Calu3 (cell line): ENCODE results near the gene HNRNPUL1. TPM values are rescaled to one million over a fixed set of nuclear protein-coding genes. Genes with fewer than 3 reads are reported as not detected.

Experiments used
- BruUV-seq: library from RNA; stranded (reverse); fragments of 400-500 nt; replicated peaks from 2 replicates; lab custom pipeline; 2021; lab: Mats Ljungman, UMichigan
- CTCF ChIA-PET: fragments of 300-600 bp; sonication (Branson Sonifier 250); formaldehyde crosslinking; loops from one replicate; lab custom pipeline; 2022; ENCODE audit warnings: antibody characterized with exemption; lab: Charles Lee
- DNase-seq: peaks from one replicate; pipeline ENCODE4 v3.0.0; 2022
- H3K27ac Mint-ChIP-seq: one replicate; pipeline ENCODE4 v1.8.0; 2022; ENCODE audit warnings: mixed read lengths; ENCODE audit not compliant: unreplicated experiment
- H3K27me3 Mint-ChIP-seq: one replicate; pipeline ENCODE4 v1.8.0; 2022; ENCODE audit warnings: mixed read lengths; ENCODE audit not compliant: unreplicated experiment
- H3K36me3 Mint-ChIP-seq: one replicate; pipeline ENCODE4 v1.8.0; 2022; ENCODE audit warnings: mild to moderate bottlenecking, moderate library complexity, mixed read lengths; ENCODE audit not compliant: insufficient read depth, unreplicated experiment
- H3K4me1 Mint-ChIP-seq: one replicate; pipeline ENCODE4 v1.8.0; 2022; ENCODE audit warnings: mild to moderate bottlenecking, low read depth, mixed read lengths; ENCODE audit not compliant: unreplicated experiment
- H3K4me3 Mint-ChIP-seq: one replicate; pipeline ENCODE4 v1.8.0; 2022; ENCODE audit warnings: mild to moderate bottlenecking, low read depth, moderate library complexity, mixed read lengths; ENCODE audit not compliant: unreplicated experiment
- H3K9me3 Mint-ChIP-seq: one replicate; pipeline ENCODE4 v1.8.0; 2022; ENCODE audit warnings: low read depth, mixed read lengths; ENCODE audit not compliant: unreplicated experiment
- intact Hi-C: fragments of 100-400 bp; cut with micrococcal nuclease; formaldehyde crosslinking; loops from one replicate; pipeline ENCODE4 v1.10.0; 2022; ENCODE audit not compliant: unreplicated experiment
- total RNA-seq: library from RNA; stranded (reverse); gene quantifications from 2 replicates; pipeline ENCODE4 v1.2.3, GENCODE V29; 2022
- TF ChIP-seq, protein P1 (sequence below): fragments of 200-600 bp; IDR thresholded peaks from one replicate; pipeline ENCODE4 v1.8.0; 2022; ENCODE audit warnings: antibody characterized with exemption; ENCODE audit not compliant: unreplicated experiment

Gene HNRNPUL1
- total RNA-seq, 1 experiment from 2014 or later: 370 TPM

DNA sequence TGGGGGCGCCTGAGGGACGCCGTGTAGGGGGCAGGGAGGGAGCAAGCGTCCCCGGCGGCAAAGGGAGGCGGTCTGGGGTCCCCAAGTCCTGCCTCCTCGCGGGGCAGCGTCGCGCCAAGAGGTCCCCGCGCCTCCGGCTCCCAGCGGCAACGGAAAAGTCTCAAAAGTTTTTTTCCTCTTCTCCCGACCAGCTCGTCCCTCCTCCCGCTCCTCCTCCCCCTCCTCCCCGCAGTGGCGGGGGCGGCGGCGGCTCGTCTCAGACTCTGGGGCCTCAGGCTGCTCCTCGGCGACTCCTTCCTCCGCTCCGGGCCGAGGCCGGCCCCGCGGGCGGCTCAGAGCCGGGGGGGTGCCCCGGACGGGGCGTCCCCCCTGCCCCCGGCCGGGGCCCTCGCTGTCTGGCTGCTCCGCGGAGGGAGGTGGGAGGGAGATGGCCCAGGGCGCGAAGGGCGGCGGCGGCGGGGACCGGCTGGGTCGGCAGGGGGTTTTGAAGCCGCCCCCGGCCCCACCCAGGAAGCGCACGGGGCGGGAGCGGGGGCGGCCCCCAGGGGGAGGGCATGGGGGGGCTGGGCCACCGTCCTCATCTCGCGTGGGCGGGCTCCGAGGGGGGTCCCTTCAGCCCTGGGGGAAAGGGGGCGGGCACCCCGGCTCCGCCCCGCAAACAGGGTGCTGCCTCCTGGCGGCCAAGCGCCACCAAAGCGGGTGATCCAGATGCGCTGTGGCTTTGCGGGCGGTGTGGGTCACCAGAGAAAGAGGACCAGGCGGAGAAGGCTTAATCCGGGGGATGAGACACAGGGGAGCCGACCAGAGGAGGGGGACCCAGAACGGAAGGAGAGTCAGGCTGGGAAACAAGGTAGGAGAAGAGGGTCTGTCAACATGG is 89.5 kb downstream of the HNRNPUL1 start, which contains the start of gene TGFB1:
Gene TGFB1, minus strand, starts transcription at position 457 of the 877 bp plus-strand sequence. CDS start 878 bp downstream, outside the sequence.
- peak; percentile 92 for DNase-seq
- intact Hi-C loops: loop anchor here (10.0 kb wide), 1 partner anchor 81 kb away; the partner anchor contains the start of gene DMAC2

DNA sequence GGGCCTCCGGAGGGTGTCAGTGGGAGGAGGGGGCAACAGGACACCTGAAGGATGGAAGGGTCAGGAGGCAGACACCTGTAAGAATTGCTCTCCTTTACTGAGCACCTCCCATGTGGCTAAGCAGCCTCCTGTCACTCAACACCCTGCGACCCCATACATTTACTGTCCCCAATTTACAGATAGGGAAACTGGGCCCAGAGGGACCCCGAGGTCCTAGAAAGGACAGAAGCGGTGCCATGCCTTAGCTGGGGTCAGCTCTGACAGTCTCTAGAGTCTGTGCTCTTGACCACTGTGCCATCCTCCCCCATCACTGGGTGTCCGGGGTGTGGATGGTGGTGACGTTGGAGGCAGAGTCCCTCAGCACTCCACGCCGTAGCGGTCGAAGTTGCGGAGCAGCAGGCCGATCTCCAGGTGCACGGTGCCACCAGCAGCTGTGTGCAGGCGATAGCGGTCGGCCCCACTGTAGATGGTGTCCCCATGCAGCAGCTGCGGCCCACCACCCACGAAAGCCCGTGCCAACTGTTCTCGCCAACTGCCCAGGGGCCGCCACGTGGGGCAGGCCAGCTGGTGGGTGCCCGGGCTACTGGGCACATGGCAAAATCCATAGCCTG is 90.3 kb downstream of the HNRNPUL1 start:
- Mint-ChIP-seq H3K27me3 (no peaks in the 10 kb centered on the region), H3K9me3 (no peaks in the 10 kb centered on the region), H3K4me3 (peak overlapping the region; percentile 89), H3K27ac (no peak overlapping the region), H3K36me3 (peaks cover 42% of the 10 kb centered on the region), H3K4me1 (peaks cover 21% of the 10 kb centered on the region)
- TF ChIP-seq, protein P1, sequence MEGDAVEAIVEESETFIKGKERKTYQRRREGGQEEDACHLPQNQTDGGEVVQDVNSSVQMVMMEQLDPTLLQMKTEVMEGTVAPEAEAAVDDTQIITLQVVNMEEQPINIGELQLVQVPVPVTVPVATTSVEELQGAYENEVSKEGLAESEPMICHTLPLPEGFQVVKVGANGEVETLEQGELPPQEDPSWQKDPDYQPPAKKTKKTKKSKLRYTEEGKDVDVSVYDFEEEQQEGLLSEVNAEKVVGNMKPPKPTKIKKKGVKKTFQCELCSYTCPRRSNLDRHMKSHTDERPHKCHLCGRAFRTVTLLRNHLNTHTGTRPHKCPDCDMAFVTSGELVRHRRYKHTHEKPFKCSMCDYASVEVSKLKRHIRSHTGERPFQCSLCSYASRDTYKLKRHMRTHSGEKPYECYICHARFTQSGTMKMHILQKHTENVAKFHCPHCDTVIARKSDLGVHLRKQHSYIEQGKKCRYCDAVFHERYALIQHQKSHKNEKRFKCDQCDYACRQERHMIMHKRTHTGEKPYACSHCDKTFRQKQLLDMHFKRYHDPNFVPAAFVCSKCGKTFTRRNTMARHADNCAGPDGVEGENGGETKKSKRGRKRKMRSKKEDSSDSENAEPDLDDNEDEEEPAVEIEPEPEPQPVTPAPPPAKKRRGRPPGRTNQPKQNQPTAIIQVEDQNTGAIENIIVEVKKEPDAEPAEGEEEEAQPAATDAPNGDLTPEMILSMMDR: no peak
- intact Hi-C loops: loop anchor here (10.0 kb wide), 1 partner anchor 80 kb away; the partner anchor contains the start of gene DMAC2
- CTCF ChIA-PET: interaction anchor here (1.1 kb wide), 1 partner anchor 35 kb away, joined by 3 read pairs; no protein-coding TSS in a partner anchor
- no peak for DNase-seq
- BruUV-seq: no TSS peak

More for the DNA sequence above, 89.5 kb downstream of the HNRNPUL1 start, which contains the start of gene TGFB1:
- CTCF ChIA-PET: interaction anchor here (0.6 to 3.4 kb wide), 9 partner anchors 9 to 86 kb away, joined by 3 to 23 read pairs (median 5); partner anchors contain the start of gene B9D2
- TSS peak; percentile 90 for BruUV-seq
- no peaks in the 10 kb centered on the region for H3K27me3 Mint-ChIP-seq
- H3K4me1 Mint-ChIP-seq: peaks cover 21% of the 10 kb centered on the region
- peak within 1 kb of the TSS; percentile 89 for H3K4me3 Mint-ChIP-seq
- TF ChIP-seq, protein P1: peak; percentile 96
- H3K36me3 Mint-ChIP-seq: peaks cover 42% of the 10 kb centered on the region
- H3K27ac Mint-ChIP-seq: peak within 1 kb of the TSS; percentile 55
- H3K9me3 Mint-ChIP-seq: no peaks in the 10 kb centered on the region

- no TSS peak for BruUV-seq
- peak overlapping the region; percentile 32 for H3K27ac Mint-ChIP-seq
- H3K4me3 Mint-ChIP-seq: peak overlapping the region; percentile 19
- peaks cover 21% of the 10 kb centered on the region for H3K4me1 Mint-ChIP-seq
- H3K36me3 Mint-ChIP-seq: peaks cover 42% of the 10 kb centered on the region
- no peaks in the 10 kb centered on the region for H3K9me3 Mint-ChIP-seq
- DNase-seq: no peak
- intact Hi-C loops: loop anchor here (10.0 kb wide), 1 partner anchor 80 kb away; the partner anchor contains the start of gene DMAC2
- TF ChIP-seq, protein P1: no peak
- CTCF ChIA-PET: no interaction called here
- H3K27me3 Mint-ChIP-seq: no peaks in the 10 kb centered on the region
Observed at GRCh38 chr19:41355035-41355434, 90.9 kb downstream of the HNRNPUL1 start.

DNA sequence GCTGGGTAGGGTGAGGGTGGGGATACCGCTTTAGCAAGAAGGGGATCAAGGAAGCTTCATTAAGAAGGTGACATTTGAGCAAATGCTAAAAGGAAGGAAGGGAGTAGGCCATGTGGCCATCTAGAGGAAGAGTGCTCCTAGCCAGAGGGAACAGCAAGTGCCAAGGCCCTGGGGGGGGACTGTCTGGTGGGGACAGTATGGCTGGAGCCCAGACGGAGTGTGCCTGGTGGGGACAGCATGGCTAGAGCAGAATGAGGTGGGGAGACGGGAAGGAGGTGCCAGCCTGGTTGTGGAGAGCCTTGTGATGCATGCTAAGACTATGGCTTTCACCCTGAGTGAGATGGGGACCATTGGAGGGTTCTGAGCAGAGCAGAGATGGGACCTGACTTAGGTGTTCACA is 91.6 kb downstream of the HNRNPUL1 start:
- H3K9me3 Mint-ChIP-seq: no peaks in the 10 kb centered on the region
- H3K27ac Mint-ChIP-seq: no peak overlapping the region
- TF ChIP-seq, protein P1: no peak
- H3K4me3 Mint-ChIP-seq: no peak overlapping the region
- BruUV-seq: no TSS peak
- DNase-seq: no peak
- no peaks in the 10 kb centered on the region for H3K27me3 Mint-ChIP-seq
- intact Hi-C loops: loop anchor here (10.0 kb wide), 1 partner anchor 79 kb away; the partner anchor contains the start of gene DMAC2
- H3K4me1 Mint-ChIP-seq: peaks cover 16% of the 10 kb centered on the region
- peaks cover 38% of the 10 kb centered on the region for H3K36me3 Mint-ChIP-seq
- CTCF ChIA-PET: no interaction called here
